K562 (cell line): ENCODE data around the gene HMGA1. TPM values are rescaled to one million over a fixed set of nuclear protein-coding genes. Genes with fewer than 3 reads are reported as not detected.
A peak's percentile ranks its signal among the peaks of the same experiment; 100 is the strongest.

Experiments
- BRF2 ChIP-seq: IDR thresholded peaks from 3 replicates; pipeline ENCODE4 v1.6.1; 2011; ENCODE audit warnings: borderline replicate concordance, mild to moderate bottlenecking; ENCODE audit not compliant: insufficient read length, insufficient read depth
- HDAC1 ChIP-seq, 2 experiments: fragments of 450-650 bp; IDR thresholded peaks; 2 replicates each; pipeline ENCODE4 v1.6.1; 2016 to 2017; ENCODE audit warnings: inconsistent platforms in 1 of 2, mild to moderate bottlenecking in 1 of 2, moderate library complexity in 1 of 2
- HMG20B ChIP-seq: fragments of 250-450 bp; sonication (Bioruptor Pico); IDR thresholded peaks from 2 replicates; pipeline ENCODE4 v1.5.0; 2021; ENCODE audit warnings: mild to moderate bottlenecking
- KAT7 ChIP-seq: sonication (generic); formaldehyde crosslinking; IDR thresholded peaks from 2 replicates; pipeline ENCODE4 v1.8.0; 2022; ENCODE audit warnings: missing genetic modification reagents, mild to moderate bottlenecking, borderline replicate concordance
- PTRF ChIP-seq: fragments of 450-650 bp; IDR thresholded peaks from 2 replicates; pipeline ENCODE4 v1.6.1; 2016; ENCODE audit warnings: mild to moderate bottlenecking, missing genetic modification characterization, missing compliant biosample characterization
- RNF219 ChIP-seq: fragments of 250-450 bp; sonication (Bioruptor Pico); IDR thresholded peaks from 2 replicates; pipeline ENCODE4 v1.5.0; 2022; ENCODE audit warnings: mild to moderate bottlenecking
- RUNX1 ChIP-seq: sonication (generic); IDR thresholded peaks from 2 replicates; pipeline ENCODE4 v1.6.1; 2016; ENCODE audit warnings: antibody characterized with exemption, low read depth
- ZC3H4 ChIP-seq: sonication (generic); formaldehyde crosslinking; IDR thresholded peaks from 2 replicates; pipeline ENCODE4 v1.9.0; 2021; ENCODE audit warnings: missing genetic modification reagents, borderline replicate concordance
- polyA plus RNA-seq, 8 experiments: library from polyadenylated mRNA; depleted of rRNA in 4 of 8; stranded (reverse) in 5 of 8; unstranded in 3 of 8; fragments of >200 nt; fragmentation: Nextera tagmentation in 2 of 8; fragmentation: Illumina TruSeq in 1 of 8; extraction: Ambion mirVana in 2 of 8; extraction: Trizol in 1 of 8; gene quantifications; 2 replicates each; pipeline versions ENCODE4 v1.2.1 to v1.2.3, GENCODE V29; 2011 to 2014; ENCODE audit warnings: inconsistent platforms in 1 of 8, missing spikeins in 1 of 8
- total RNA-seq, 7 experiments: library from RNA; depleted of rRNA in 6 of 7; stranded (reverse); fragments of >200 nt in 6 of 7; fragmentation: Illumina TruSeq in 2 of 7; extraction: Trizol in 2 of 7; gene quantifications; 2 replicates each; pipeline versions ENCODE4 v1.2.1 to v1.2.3, GENCODE V29; 2011 to 2021; ENCODE audit warnings: low replicate concordance in 1 of 7
- TF ChIP-seq, protein P1 (sequence below): fragments of 450-650 bp; IDR thresholded peaks from 2 replicates; pipeline ENCODE4 v1.6.1; 2016; ENCODE audit warnings: mild to moderate bottlenecking, moderate library complexity
- TF ChIP-seq, protein P2 (sequence below): fragments of 250-450 bp; sonication (Bioruptor Pico); IDR thresholded peaks from 2 replicates; pipeline ENCODE4 v1.4.0; 2020; ENCODE audit warnings: mild to moderate bottlenecking

Gene HMGA1
- total and polyA plus RNA-seq, 9 of the 15 experiments (the other 6 are each of a cell fraction or from before 2014, with no cell fraction given): 27.8 to 1,947 (median 594) TPM

- TF ChIP-seq KAT7 (no peak), RUNX1 (no peak; the same call in 1 of the 2 replicates), BRF2 (no peak), ZC3H4 (CRISPR knock-in tag) (no peak), HMG20B (CRISPR knock-in tag) (no peak), HDAC1 (IDR thresholded peaks at IDR 0.05) (0 out of 4 replicates have a peak, but pooled peaks of 1 of the 2 experiments have one; percentile 50), PTRF (tag) (no peak), RNF219 (CRISPR knock-in tag) (no peak)
- TF ChIP-seq, protein P1, sequence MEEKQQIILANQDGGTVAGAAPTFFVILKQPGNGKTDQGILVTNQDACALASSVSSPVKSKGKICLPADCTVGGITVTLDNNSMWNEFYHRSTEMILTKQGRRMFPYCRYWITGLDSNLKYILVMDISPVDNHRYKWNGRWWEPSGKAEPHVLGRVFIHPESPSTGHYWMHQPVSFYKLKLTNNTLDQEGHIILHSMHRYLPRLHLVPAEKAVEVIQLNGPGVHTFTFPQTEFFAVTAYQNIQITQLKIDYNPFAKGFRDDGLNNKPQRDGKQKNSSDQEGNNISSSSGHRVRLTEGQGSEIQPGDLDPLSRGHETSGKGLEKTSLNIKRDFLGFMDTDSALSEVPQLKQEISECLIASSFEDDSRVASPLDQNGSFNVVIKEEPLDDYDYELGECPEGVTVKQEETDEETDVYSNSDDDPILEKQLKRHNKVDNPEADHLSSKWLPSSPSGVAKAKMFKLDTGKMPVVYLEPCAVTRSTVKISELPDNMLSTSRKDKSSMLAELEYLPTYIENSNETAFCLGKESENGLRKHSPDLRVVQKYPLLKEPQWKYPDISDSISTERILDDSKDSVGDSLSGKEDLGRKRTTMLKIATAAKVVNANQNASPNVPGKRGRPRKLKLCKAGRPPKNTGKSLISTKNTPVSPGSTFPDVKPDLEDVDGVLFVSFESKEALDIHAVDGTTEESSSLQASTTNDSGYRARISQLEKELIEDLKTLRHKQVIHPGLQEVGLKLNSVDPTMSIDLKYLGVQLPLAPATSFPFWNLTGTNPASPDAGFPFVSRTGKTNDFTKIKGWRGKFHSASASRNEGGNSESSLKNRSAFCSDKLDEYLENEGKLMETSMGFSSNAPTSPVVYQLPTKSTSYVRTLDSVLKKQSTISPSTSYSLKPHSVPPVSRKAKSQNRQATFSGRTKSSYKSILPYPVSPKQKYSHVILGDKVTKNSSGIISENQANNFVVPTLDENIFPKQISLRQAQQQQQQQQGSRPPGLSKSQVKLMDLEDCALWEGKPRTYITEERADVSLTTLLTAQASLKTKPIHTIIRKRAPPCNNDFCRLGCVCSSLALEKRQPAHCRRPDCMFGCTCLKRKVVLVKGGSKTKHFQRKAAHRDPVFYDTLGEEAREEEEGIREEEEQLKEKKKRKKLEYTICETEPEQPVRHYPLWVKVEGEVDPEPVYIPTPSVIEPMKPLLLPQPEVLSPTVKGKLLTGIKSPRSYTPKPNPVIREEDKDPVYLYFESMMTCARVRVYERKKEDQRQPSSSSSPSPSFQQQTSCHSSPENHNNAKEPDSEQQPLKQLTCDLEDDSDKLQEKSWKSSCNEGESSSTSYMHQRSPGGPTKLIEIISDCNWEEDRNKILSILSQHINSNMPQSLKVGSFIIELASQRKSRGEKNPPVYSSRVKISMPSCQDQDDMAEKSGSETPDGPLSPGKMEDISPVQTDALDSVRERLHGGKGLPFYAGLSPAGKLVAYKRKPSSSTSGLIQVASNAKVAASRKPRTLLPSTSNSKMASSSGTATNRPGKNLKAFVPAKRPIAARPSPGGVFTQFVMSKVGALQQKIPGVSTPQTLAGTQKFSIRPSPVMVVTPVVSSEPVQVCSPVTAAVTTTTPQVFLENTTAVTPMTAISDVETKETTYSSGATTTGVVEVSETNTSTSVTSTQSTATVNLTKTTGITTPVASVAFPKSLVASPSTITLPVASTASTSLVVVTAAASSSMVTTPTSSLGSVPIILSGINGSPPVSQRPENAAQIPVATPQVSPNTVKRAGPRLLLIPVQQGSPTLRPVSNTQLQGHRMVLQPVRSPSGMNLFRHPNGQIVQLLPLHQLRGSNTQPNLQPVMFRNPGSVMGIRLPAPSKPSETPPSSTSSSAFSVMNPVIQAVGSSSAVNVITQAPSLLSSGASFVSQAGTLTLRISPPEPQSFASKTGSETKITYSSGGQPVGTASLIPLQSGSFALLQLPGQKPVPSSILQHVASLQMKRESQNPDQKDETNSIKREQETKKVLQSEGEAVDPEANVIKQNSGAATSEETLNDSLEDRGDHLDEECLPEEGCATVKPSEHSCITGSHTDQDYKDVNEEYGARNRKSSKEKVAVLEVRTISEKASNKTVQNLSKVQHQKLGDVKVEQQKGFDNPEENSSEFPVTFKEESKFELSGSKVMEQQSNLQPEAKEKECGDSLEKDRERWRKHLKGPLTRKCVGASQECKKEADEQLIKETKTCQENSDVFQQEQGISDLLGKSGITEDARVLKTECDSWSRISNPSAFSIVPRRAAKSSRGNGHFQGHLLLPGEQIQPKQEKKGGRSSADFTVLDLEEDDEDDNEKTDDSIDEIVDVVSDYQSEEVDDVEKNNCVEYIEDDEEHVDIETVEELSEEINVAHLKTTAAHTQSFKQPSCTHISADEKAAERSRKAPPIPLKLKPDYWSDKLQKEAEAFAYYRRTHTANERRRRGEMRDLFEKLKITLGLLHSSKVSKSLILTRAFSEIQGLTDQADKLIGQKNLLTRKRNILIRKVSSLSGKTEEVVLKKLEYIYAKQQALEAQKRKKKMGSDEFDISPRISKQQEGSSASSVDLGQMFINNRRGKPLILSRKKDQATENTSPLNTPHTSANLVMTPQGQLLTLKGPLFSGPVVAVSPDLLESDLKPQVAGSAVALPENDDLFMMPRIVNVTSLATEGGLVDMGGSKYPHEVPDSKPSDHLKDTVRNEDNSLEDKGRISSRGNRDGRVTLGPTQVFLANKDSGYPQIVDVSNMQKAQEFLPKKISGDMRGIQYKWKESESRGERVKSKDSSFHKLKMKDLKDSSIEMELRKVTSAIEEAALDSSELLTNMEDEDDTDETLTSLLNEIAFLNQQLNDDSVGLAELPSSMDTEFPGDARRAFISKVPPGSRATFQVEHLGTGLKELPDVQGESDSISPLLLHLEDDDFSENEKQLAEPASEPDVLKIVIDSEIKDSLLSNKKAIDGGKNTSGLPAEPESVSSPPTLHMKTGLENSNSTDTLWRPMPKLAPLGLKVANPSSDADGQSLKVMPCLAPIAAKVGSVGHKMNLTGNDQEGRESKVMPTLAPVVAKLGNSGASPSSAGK: no peak
- TF ChIP-seq, protein P2, sequence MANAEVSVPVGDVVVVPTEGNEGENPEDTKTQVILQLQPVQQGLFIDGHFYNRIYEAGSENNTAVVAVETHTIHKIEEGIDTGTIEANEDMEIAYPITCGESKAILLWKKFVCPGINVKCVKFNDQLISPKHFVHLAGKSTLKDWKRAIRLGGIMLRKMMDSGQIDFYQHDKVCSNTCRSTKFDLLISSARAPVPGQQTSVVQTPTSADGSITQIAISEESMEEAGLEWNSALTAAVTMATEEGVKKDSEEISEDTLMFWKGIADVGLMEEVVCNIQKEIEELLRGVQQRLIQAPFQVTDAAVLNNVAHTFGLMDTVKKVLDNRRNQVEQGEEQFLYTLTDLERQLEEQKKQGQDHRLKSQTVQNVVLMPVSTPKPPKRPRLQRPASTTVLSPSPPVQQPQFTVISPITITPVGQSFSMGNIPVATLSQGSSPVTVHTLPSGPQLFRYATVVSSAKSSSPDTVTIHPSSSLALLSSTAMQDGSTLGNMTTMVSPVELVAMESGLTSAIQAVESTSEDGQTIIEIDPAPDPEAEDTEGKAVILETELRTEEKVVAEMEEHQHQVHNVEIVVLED (CRISPR knock-in tag): no peak
These were observed 10.1 kb downstream of the HMGA1 start (continued) for GRCh38 chr6:34246563-34247391.
